SK-N-SH treated with all-trans-retinoic acid at 6 μM for 48 hours (cell line): ENCODE measurements around the gene YOD1.

Experiments used
- ATAC-seq: fragments of 200-7000 bp; cut with Tn5 transposase; 3 replicates; pipeline ENCODE4 v1.9.1; 2020; ENCODE audit warnings: mild to moderate bottlenecking, moderate library complexity
- ARNTL ChIP-seq: fragments of 450-650 bp; formaldehyde crosslinking; IDR thresholded peaks from 2 replicates; pipeline ENCODE4 v1.5.0; 2020; ENCODE audit warnings: low read depth, mild to moderate bottlenecking, moderate library complexity, borderline replicate concordance
- BACH2 ChIP-seq: fragments of 250-450 bp; sonication (Bioruptor Pico); IDR thresholded peaks from 2 replicates; pipeline ENCODE4 v1.9.0; 2021; ENCODE audit warnings: mild to moderate bottlenecking, borderline replicate concordance
- CSDC2 ChIP-seq: fragments of 250-450 bp; sonication (Bioruptor Pico); IDR thresholded peaks from 2 replicates; pipeline ENCODE4 v1.5.0; 2020; ENCODE audit warnings: mild to moderate bottlenecking, moderate library complexity
- ESRRG ChIP-seq: fragments of 250-450 bp; sonication (Bioruptor Pico); IDR thresholded peaks from 2 replicates; pipeline ENCODE4 v1.6.1; 2021; ENCODE audit warnings: mild to moderate bottlenecking
- GLIS3 ChIP-seq: fragments of 250-450 bp; sonication (Bioruptor Pico); IDR thresholded peaks from 2 replicates; pipeline ENCODE4 v1.5.0; 2020; ENCODE audit warnings: mild to moderate bottlenecking, moderate library complexity
- ISL1 ChIP-seq: fragments of 250-450 bp; sonication (Bioruptor Pico); IDR thresholded peaks from 2 replicates; pipeline ENCODE4 v2.1.2; 2022; ENCODE audit warnings: mild to moderate bottlenecking, moderate library complexity
- OSR1 ChIP-seq: fragments of 250-450 bp; sonication (Bioruptor Pico); IDR thresholded peaks from 2 replicates; pipeline ENCODE4 v1.8.0; 2022; ENCODE audit warnings: moderate library complexity, mild to moderate bottlenecking, inconsistent platforms
- POU6F1 ChIP-seq: fragments of 250-450 bp; sonication (Bioruptor Pico); IDR thresholded peaks from 2 replicates; pipeline ENCODE4 v1.8.0; 2021; ENCODE audit warnings: low read depth, mild to moderate bottlenecking, moderate library complexity, borderline replicate concordance
- PPARA ChIP-seq: fragments of 250-450 bp; sonication (Bioruptor Pico); IDR thresholded peaks from 2 replicates; pipeline ENCODE4 v1.5.0; 2020; ENCODE audit warnings: mild to moderate bottlenecking, borderline replicate concordance
- RARB ChIP-seq: fragments of 250-450 bp; sonication (Bioruptor Pico); IDR thresholded peaks from 2 replicates; pipeline ENCODE4 v1.8.0; 2021; ENCODE audit warnings: mild to moderate bottlenecking, moderate library complexity
- TCF4 ChIP-seq: fragments of 250-450 bp; sonication (Bioruptor Pico); IDR thresholded peaks from 2 replicates; pipeline ENCODE4 v1.8.0; 2021; ENCODE audit warnings: mild to moderate bottlenecking, moderate library complexity, borderline replicate concordance
- TOX ChIP-seq: fragments of 250-450 bp; sonication (Bioruptor Pico); IDR thresholded peaks from 2 replicates; pipeline ENCODE4 v1.8.0; 2021; ENCODE audit warnings: mild to moderate bottlenecking, moderate library complexity, borderline replicate concordance
- ZC3H10 ChIP-seq: fragments of 250-450 bp; sonication (Bioruptor Pico); IDR thresholded peaks from 2 replicates; pipeline ENCODE4 v1.5.1; 2021; ENCODE audit warnings: mild to moderate bottlenecking, moderate library complexity
- ZFP3 ChIP-seq: fragments of 250-450 bp; sonication (Bioruptor Pico); IDR thresholded peaks from 2 replicates; pipeline ENCODE4 v1.5.0; 2020; ENCODE audit warnings: mild to moderate bottlenecking, moderate library complexity
- ZFP30 ChIP-seq: fragments of 450-650 bp; formaldehyde crosslinking; IDR thresholded peaks from 2 replicates; pipeline ENCODE4 v1.5.0; 2022; ENCODE audit warnings: mild to moderate bottlenecking, moderate library complexity
- ZNF565 ChIP-seq: fragments of 450-650 bp; formaldehyde crosslinking; conservative IDR thresholded peaks from 2 replicates; pipeline ENCODE4 v1.5.0; 2020; ENCODE audit warnings: low read depth, mild to moderate bottlenecking, moderate library complexity
- ZNF70 ChIP-seq: fragments of 450-650 bp; formaldehyde crosslinking; IDR thresholded peaks from 2 replicates; pipeline ENCODE4 v1.5.0; 2020; ENCODE audit warnings: mild to moderate bottlenecking, moderate library complexity
- ZNF8 ChIP-seq: fragments of 450-650 bp; formaldehyde crosslinking; IDR thresholded peaks from 2 replicates; pipeline ENCODE4 v1.5.0; 2020; ENCODE audit warnings: mild to moderate bottlenecking, moderate library complexity
- TF ChIP-seq, protein P1 (sequence below): fragments of 250-450 bp; sonication (Bioruptor Pico); IDR thresholded peaks from 2 replicates; pipeline ENCODE4 v1.5.1; 2021; ENCODE audit warnings: mild to moderate bottlenecking, moderate library complexity
- TF ChIP-seq, protein P2 (sequence below): fragments of 250-450 bp; sonication (Bioruptor Pico); IDR thresholded peaks from 2 replicates; pipeline ENCODE4 v1.8.0; 2020; ENCODE audit warnings: mild to moderate bottlenecking, moderate library complexity, borderline replicate concordance
- TF ChIP-seq, protein P3 (sequence below): fragments of 250-450 bp; sonication (Bioruptor Pico); IDR thresholded peaks from 2 replicates; pipeline ENCODE4 v1.5.0; 2020; ENCODE audit warnings: mild to moderate bottlenecking, moderate library complexity
- TF ChIP-seq, protein P4 (sequence below): fragments of 250-450 bp; sonication (Bioruptor Pico); IDR thresholded peaks from 2 replicates; pipeline ENCODE4 v1.5.1; 2020; ENCODE audit warnings: low read depth, mild to moderate bottlenecking, moderate library complexity

The YOD1 gene

DNA sequence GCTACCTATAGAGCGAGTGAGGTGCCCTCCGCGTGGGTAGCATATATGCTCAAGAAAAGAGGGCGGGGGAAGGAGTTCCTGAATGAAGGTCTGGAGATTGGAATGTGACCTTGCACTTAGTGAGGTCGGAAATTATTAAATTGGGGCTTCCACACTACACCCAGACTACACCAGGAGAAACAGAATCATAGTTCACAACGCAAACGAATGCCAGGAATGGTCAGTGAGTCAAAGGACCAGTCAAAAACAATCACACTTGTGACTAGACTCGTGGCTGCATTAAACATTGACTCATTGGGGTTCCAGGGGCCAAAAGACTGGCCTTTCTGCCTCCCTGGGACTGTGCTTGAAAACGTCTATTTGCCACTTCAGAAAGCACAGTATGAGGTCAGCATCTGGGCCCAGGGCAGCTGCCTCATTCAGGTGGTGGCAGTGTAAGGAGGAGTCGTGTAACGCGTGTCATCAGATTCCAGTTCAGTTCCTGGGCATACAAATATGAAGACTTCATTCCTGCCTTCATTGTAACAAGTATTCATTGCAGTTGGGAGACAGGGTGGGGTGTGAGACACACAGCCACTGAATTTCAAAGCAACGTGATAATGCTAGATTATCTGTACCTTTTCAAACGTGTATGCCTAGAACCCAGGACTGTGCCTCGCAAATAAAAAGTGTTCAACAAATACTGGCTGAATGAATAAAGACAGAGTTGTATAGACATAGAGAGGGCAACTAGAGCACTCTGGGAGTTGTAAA lies at the start of gene YOD1:
YOD1 (minus strand) TSS at position 18 of the 753 bp plus-strand sequence. CDS start 178 bp downstream, outside the sequence.
- TF ChIP-seq OSR1 (CRISPR knock-in tag) (no peak), CSDC2 (no peak), ZFP3 (CRISPR knock-in tag) (no peak), ZC3H10 (CRISPR knock-in tag) (no peak), PPARA (CRISPR knock-in tag) (no peak), TOX (CRISPR knock-in tag) (no peak), ZFP30 (no peak), ISL1 (CRISPR knock-in tag) (no peak), ZNF565 (CRISPR knock-in tag) (no peak)
- TF ChIP-seq, protein P1, sequence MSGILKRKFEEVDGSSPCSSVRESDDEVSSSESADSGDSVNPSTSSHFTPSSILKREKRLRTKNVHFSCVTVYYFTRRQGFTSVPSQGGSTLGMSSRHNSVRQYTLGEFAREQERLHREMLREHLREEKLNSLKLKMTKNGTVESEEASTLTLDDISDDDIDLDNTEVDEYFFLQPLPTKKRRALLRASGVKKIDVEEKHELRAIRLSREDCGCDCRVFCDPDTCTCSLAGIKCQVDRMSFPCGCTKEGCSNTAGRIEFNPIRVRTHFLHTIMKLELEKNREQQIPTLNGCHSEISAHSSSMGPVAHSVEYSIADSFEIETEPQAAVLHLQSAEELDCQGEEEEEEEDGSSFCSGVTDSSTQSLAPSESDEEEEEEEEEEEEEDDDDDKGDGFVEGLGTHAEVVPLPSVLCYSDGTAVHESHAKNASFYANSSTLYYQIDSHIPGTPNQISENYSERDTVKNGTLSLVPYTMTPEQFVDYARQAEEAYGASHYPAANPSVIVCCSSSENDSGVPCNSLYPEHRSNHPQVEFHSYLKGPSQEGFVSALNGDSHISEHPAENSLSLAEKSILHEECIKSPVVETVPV (CRISPR knock-in tag) = no peak
- ATAC-seq = peak; percentile 3

- TF ChIP-seq TCF4 (CRISPR knock-in tag) (no peak), ARNTL (CRISPR knock-in tag) (no peak), TOX (CRISPR knock-in tag) (no peak), ESRRG (CRISPR knock-in tag) (no peak), BACH2 (CRISPR knock-in tag) (no peak), ZFP30 (no peak)
- TF ChIP-seq, protein P2, sequence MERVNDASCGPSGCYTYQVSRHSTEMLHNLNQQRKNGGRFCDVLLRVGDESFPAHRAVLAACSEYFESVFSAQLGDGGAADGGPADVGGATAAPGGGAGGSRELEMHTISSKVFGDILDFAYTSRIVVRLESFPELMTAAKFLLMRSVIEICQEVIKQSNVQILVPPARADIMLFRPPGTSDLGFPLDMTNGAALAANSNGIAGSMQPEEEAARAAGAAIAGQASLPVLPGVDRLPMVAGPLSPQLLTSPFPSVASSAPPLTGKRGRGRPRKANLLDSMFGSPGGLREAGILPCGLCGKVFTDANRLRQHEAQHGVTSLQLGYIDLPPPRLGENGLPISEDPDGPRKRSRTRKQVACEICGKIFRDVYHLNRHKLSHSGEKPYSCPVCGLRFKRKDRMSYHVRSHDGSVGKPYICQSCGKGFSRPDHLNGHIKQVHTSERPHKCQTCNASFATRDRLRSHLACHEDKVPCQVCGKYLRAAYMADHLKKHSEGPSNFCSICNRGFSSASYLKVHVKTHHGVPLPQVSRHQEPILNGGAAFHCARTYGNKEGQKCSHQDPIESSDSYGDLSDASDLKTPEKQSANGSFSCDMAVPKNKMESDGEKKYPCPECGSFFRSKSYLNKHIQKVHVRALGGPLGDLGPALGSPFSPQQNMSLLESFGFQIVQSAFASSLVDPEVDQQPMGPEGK (CRISPR knock-in tag) = no peak
- TF ChIP-seq, protein P1 (CRISPR knock-in tag) = no peak
- no peak for ATAC-seq
Measured at GRCh38 chr1:207097871-207098324, 46.9 kb upstream of the YOD1 start.

DNA sequence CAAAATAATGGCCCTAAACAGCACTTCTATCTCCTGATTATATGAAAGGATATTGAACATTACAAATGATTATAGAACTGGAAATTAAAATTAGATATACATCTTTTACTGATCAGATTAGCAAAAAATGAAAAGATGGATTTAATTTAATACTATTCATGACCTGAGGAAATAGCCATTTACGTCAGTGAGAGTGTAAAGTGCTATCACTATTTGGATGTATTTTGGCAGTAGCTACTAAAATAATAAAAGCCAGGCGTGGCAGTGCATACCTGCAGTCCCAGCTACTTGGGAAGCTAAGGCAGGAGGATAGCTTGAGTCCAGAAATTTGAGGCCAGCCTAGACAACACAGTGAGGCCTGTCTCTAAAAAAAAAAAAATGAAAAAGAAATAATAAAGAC lies 42.9 kb upstream of the YOD1 start:
- TF ChIP-seq, protein P3, sequence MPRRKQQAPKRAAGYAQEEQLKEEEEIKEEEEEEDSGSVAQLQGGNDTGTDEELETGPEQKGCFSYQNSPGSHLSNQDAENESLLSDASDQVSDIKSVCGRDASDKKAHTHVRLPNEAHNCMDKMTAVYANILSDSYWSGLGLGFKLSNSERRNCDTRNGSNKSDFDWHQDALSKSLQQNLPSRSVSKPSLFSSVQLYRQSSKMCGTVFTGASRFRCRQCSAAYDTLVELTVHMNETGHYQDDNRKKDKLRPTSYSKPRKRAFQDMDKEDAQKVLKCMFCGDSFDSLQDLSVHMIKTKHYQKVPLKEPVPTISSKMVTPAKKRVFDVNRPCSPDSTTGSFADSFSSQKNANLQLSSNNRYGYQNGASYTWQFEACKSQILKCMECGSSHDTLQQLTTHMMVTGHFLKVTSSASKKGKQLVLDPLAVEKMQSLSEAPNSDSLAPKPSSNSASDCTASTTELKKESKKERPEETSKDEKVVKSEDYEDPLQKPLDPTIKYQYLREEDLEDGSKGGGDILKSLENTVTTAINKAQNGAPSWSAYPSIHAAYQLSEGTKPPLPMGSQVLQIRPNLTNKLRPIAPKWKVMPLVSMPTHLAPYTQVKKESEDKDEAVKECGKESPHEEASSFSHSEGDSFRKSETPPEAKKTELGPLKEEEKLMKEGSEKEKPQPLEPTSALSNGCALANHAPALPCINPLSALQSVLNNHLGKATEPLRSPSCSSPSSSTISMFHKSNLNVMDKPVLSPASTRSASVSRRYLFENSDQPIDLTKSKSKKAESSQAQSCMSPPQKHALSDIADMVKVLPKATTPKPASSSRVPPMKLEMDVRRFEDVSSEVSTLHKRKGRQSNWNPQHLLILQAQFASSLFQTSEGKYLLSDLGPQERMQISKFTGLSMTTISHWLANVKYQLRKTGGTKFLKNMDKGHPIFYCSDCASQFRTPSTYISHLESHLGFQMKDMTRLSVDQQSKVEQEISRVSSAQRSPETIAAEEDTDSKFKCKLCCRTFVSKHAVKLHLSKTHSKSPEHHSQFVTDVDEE = no peak
- TF ChIP-seq ZC3H10 (CRISPR knock-in tag) = no peak
- TF ChIP-seq ZFP30 = no peak
- no peak for TF ChIP-seq ISL1 (CRISPR knock-in tag)
- no peak for TF ChIP-seq ZNF565 (CRISPR knock-in tag)
- TF ChIP-seq POU6F1 (CRISPR knock-in tag) = no peak
- TF ChIP-seq GLIS3 = no peak
- no peak for TF ChIP-seq TCF4 (CRISPR knock-in tag)
- TF ChIP-seq OSR1 (CRISPR knock-in tag) = no peak
- TF ChIP-seq ZNF70 = no peak
- TF ChIP-seq, protein P2 (CRISPR knock-in tag) = no peak
- TF ChIP-seq, protein P4, sequence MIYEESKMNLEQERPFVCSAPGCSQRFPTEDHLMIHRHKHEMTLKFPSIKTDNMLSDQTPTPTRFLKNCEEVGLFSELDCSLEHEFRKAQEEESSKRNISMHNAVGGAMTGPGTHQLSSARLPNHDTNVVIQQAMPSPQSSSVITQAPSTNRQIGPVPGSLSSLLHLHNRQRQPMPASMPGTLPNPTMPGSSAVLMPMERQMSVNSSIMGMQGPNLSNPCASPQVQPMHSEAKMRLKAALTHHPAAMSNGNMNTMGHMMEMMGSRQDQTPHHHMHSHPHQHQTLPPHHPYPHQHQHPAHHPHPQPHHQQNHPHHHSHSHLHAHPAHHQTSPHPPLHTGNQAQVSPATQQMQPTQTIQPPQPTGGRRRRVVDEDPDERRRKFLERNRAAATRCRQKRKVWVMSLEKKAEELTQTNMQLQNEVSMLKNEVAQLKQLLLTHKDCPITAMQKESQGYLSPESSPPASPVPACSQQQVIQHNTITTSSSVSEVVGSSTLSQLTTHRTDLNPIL = no peak
- TF ChIP-seq ZNF8 (CRISPR knock-in tag) = no peak
- TF ChIP-seq, protein P1 (CRISPR knock-in tag) = no peak
- TF ChIP-seq RARB (CRISPR knock-in tag) = no peak
- TF ChIP-seq PPARA (CRISPR knock-in tag) = no peak
- no peak for TF ChIP-seq ESRRG (CRISPR knock-in tag)
- ATAC-seq = no peak
